Pancreas (tissue), 10 donors: Measurements from ENCODE around the gene PHACTR2. TPM values are rescaled to one million over a fixed set of nuclear protein-coding genes. Genes with fewer than 3 reads are reported as not detected.
A peak's percentile ranks its signal among the peaks of the same experiment; 100 is the strongest.

Source experiments
- ATAC-seq, 4 donors: fragments of 200-7000 bp; cut with Tn5 transposase; one replicate each; pipeline versions ENCODE4 v1.8.0 to v1.9.1; 2020; ENCODE audit warnings: mild to moderate bottlenecking in 4 of 4, moderate library complexity in 4 of 4
- DNase-seq, 6 donors: peaks; one replicate each; pipeline ENCODE4 v3.0.0-alpha.2; 2020
- FAIRE-seq: peaks from 2 replicates; lab custom pipeline; 2012; peaks lifted over from hg19 to GRCh38; lab: Jason Lieb, UNC
- H3K27ac ChIP-seq, 4 donors: fragments of 200-600 bp; sonication (generic); 1 replicate in 3 of 4; 2 replicates in 1 of 4; pipeline versions ENCODE4 v1.5.0 to v1.8.0; 2020
- H3K27me3 ChIP-seq, 4 donors: fragments of 200-600 bp; one replicate each; pipeline ENCODE4 v1.8.0; 2021
- H3K36me3 ChIP-seq, 3 donors: fragments of 200-600 bp; sonication (generic) in 1 of 3; one replicate each; pipeline versions ENCODE4 v1.5.0 to v1.8.0; 2020 to 2021
- H3K4me1 ChIP-seq, 3 donors: fragments of 200-600 bp; one replicate each; pipeline ENCODE4 v1.8.0; 2021
- H3K4me3 ChIP-seq, 4 donors: fragments of 200-600 bp; sonication (generic) in 2 of 4; one replicate each; pipeline versions ENCODE4 v1.5.0 to v1.8.0; 2020 to 2021
- H3K9me3 ChIP-seq, 4 donors: fragments of 200-600 bp; one replicate each; pipeline ENCODE4 v1.8.0; 2021
- WGBS, 2 donors: extraction: QIAGEN DNeasy Blood & Tissue Kit; methylation state at CpG; one replicate each; pipeline ENCODE4 v1.1.7; 2013; 5-methylcytosine and 5-hydroxymethylcytosine counted together
- intact Hi-C, 3 donors: fragments of 100-400 bp; cut with DNase I; formaldehyde crosslinking; loops; one replicate each; pipeline versions ENCODE4 v1.11.1 to v1.14.2; 2022
- polyA plus RNA-seq, 2 donors: library from polyadenylated mRNA; stranded (reverse); fragments of 200-250 nt; gene quantifications; one replicate each; pipeline ENCODE4 v1.2.3, GENCODE V29; 2013
- total RNA-seq, 6 donors: library from RNA; stranded (reverse); fragmentation: NEBNext Ultra II Directional in 4 of 6; extraction: Animal tissue kit (Norgen Biotek cat#: 25700) in 4 of 6; gene quantifications; one replicate each; pipeline versions ENCODE4 v1.2.1 to v1.2.4, GENCODE V29; 2021 to 2023
- TF ChIP-seq, protein P1 (sequence below), 4 donors: fragments of 200-600 bp; sonication (generic) in 3 of 4; IDR thresholded peaks; one replicate each; pipeline versions ENCODE4 v1.5.0 to v1.8.0; 2021; ENCODE audit warnings: antibody characterized with exemption in 4 of 4
- donor health status: healthy with polysubstance abuse.
- donor health status: DM: no; HTN: no; CAD: no; lungs with moderate emphysema.
- donor health status: DM: no; HTN: no; CAD: no.
- donor health status: control.
- donor health status: control.
- donor health status: Bipolar disorder and iron deficiency.
- donor health status: DM: yes; HTN: yes; CAD: no.
- donor health status: DM: no; HTN: no; CAD: no.
- donor health status: DM: no; HTN: no; CAD: no.
- donor health status: DM: yes; HTN: yes; CAD: no.

The PHACTR2 gene
- total and polyA plus RNA-seq, 8 donors, result 2.7 to 19.0 (median 8.9) TPM

- intact Hi-C loops, result no loop called here
- FAIRE-seq (no peak), ATAC-seq (no peak), DNase-seq (no peak)
- TF ChIP-seq, protein P1, sequence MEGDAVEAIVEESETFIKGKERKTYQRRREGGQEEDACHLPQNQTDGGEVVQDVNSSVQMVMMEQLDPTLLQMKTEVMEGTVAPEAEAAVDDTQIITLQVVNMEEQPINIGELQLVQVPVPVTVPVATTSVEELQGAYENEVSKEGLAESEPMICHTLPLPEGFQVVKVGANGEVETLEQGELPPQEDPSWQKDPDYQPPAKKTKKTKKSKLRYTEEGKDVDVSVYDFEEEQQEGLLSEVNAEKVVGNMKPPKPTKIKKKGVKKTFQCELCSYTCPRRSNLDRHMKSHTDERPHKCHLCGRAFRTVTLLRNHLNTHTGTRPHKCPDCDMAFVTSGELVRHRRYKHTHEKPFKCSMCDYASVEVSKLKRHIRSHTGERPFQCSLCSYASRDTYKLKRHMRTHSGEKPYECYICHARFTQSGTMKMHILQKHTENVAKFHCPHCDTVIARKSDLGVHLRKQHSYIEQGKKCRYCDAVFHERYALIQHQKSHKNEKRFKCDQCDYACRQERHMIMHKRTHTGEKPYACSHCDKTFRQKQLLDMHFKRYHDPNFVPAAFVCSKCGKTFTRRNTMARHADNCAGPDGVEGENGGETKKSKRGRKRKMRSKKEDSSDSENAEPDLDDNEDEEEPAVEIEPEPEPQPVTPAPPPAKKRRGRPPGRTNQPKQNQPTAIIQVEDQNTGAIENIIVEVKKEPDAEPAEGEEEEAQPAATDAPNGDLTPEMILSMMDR (IDR thresholded peaks at IDR 0.05), result no peak
- no peak overlapping the region for H3K4me3 ChIP-seq
- H3K27me3 ChIP-seq, result no peaks in the 10 kb centered on the region
- H3K9me3 ChIP-seq, result no peaks in the 10 kb centered on the region
- no peak overlapping the region for H3K27ac ChIP-seq
- no peaks in the 10 kb centered on the region for H3K36me3 ChIP-seq
- 70 to 82% methylated on average over 7 of the region's 7 CpGs for WGBS, 2 donors
- H3K4me1 ChIP-seq, result peaks cover 16 to 42% (median 28%) of the 10 kb centered on the region in 3 donors
Measured at GRCh38 chr6:143694560-143694959, 16.8 kb downstream of the PHACTR2 start.

- DNase-seq (no peak), ATAC-seq (peak; percentile 37 to 58 (median 52)), FAIRE-seq (no peak)
- 60% methylated on average over 7 of the region's 7 CpGs for WGBS, 2 donors
- H3K36me3 ChIP-seq, result no peaks in the 10 kb centered on the region
- H3K9me3 ChIP-seq, result no peaks in the 10 kb centered on the region
- intact Hi-C loops, result no loop called here
- H3K27ac ChIP-seq, result peak overlapping the region in 1 of 4 donors; percentile 6
- no peak overlapping the region for H3K4me3 ChIP-seq
- no peaks in the 10 kb centered on the region for H3K27me3 ChIP-seq
- TF ChIP-seq, protein P1 (IDR thresholded peaks at IDR 0.05), result no peak
- peaks cover 16 to 42% (median 28%) of the 10 kb centered on the region in 3 donors for H3K4me1 ChIP-seq
Measured at GRCh38 chr6:143695130-143695968, 17.6 kb downstream of the PHACTR2 start.

GRCh38 chr6:143695969-143696663, 18.4 kb downstream of the PHACTR2 start:
- FAIRE-seq (no peak), ATAC-seq (no peak), DNase-seq (no peak)
- Histone ChIP-seq H3K4me1 (peaks cover 16 to 42% (median 28%) of the 10 kb centered on the region in 3 donors), H3K4me3 (no peak overlapping the region), H3K36me3 (no peaks in the 10 kb centered on the region), H3K27ac (peak overlapping the region in 3 of 4 donors; percentile 3 to 28 (median 16)), H3K9me3 (no peaks in the 10 kb centered on the region), H3K27me3 (no peaks in the 10 kb centered on the region)
- TF ChIP-seq, protein P1 (IDR thresholded peaks at IDR 0.05), result no peak
- 65 to 71% methylated on average over 4 of the region's 4 CpGs for WGBS, 2 donors
- intact Hi-C loops, result no loop called here

- no peaks in the 10 kb centered on the region for H3K36me3 ChIP-seq
- H3K9me3 ChIP-seq, result no peaks in the 10 kb centered on the region
- H3K4me1 ChIP-seq, result peaks cover 16 to 37% (median 24%) of the 10 kb centered on the region in 3 donors
- WGBS, 2 donors, result 27 to 35% methylated on average over 2 of the region's 2 CpGs
- no peaks in the 10 kb centered on the region for H3K27me3 ChIP-seq
- intact Hi-C loops, result no loop called here
- FAIRE-seq, result no peak
- TF ChIP-seq, protein P1 (IDR thresholded peaks at IDR 0.05), result no peak
- no peak overlapping the region for H3K4me3 ChIP-seq
- H3K27ac ChIP-seq, result peak overlapping the region in 3 of 4 donors; percentile 3 to 28 (median 16)
- ATAC-seq, result peak; percentile 36 to 66 (median 57)
- DNase-seq, result no peak
Measured at GRCh38 chr6:143696664-143697000, 18.9 kb downstream of the PHACTR2 start.
